Superior temporal gyrus (tissue), 1 donor: ENCODE data around the gene PCSK2.

Experiments
- DNase-seq: peaks from one replicate; pipeline ENCODE4 v3.0.0-alpha.2; 2016; ENCODE audit errors: extremely low spot score

Gene PCSK2

GRCh38 chr20:17399303-17399985 lies 172.6 kb downstream of the PCSK2 start:
- no peak for DNase-seq

GRCh38 chr20:17403461-17403860 lies 176.6 kb downstream of the PCSK2 start:
- DNase-seq, result no peak

- no peak for DNase-seq
Observed at GRCh38 chr20:17406051-17406590, 179.3 kb downstream of the PCSK2 start.

- DNase-seq, result no peak
Observed at GRCh38 chr20:17407550-17407949, 180.7 kb downstream of the PCSK2 start.

GRCh38 chr20:17417225-17417624 lies 190.4 kb downstream of the PCSK2 start:
- DNase-seq, result no peak

GRCh38 chr20:17418737-17419136 lies 191.9 kb downstream of the PCSK2 start:
- no peak for DNase-seq

GRCh38 chr20:17419479-17420041 lies 192.7 kb downstream of the PCSK2 start:
- DNase-seq, result no peak

GRCh38 chr20:17421493-17421892 lies 194.7 kb downstream of the PCSK2 start:
- DNase-seq, result no peak

- DNase-seq, result no peak
Observed at GRCh38 chr20:17423782-17424181, 196.9 kb downstream of the PCSK2 start.

- DNase-seq, result no peak
Observed at GRCh38 chr20:17427638-17428037, 200.8 kb downstream of the PCSK2 start.

- DNase-seq, result no peak
Observed at GRCh38 chr20:17430125-17430950, 203.5 kb downstream of the PCSK2 start.

- peak; percentile 91 for DNase-seq
Observed at GRCh38 chr20:17431621-17432364, 205.0 kb downstream of the PCSK2 start.

GRCh38 chr20:17436664-17437063 lies 209.8 kb downstream of the PCSK2 start:
- DNase-seq, result no peak

- no peak for DNase-seq
Observed at GRCh38 chr20:17437251-17437650, 210.4 kb downstream of the PCSK2 start.

GRCh38 chr20:17438436-17439039 lies 211.7 kb downstream of the PCSK2 start:
- no peak for DNase-seq

GRCh38 chr20:17439616-17440296 lies 212.9 kb downstream of the PCSK2 start:
- no peak for DNase-seq

GRCh38 chr20:17441745-17442144 lies 214.9 kb downstream of the PCSK2 start:
- DNase-seq, result no peak

- no peak for DNase-seq
Observed at GRCh38 chr20:17442588-17442987, 215.7 kb downstream of the PCSK2 start.

- no peak for DNase-seq
Observed at GRCh38 chr20:17443131-17443858, 216.5 kb downstream of the PCSK2 start.

GRCh38 chr20:17444091-17444490 lies 217.3 kb downstream of the PCSK2 start:
- no peak for DNase-seq
